Suprapubic skin (tissue), 4 donors: Measurements from ENCODE around the gene CLEC11A.
"Not testable (repeated sequence)": the region's sequence is repeated elsewhere in the genome, so short reads cannot be mapped to it uniquely, and the experiment has no call there.

Experiments
- CTCF ChIP-seq, 2 donors: fragments of 200-600 bp in 1 of 2; fragments of 450-650 bp in 1 of 2; sonication (generic) in 1 of 2; IDR thresholded peaks; one replicate each; pipeline ENCODE4 v1.5.1; 2016 to 2019; ENCODE audit warnings: antibody characterized with exemption in 2 of 2, mild to moderate bottlenecking in 1 of 2, moderate library complexity in 1 of 2
- EP300 ChIP-seq: sonication (generic); formaldehyde crosslinking; IDR thresholded peaks from one replicate; pipeline ENCODE4 v1.6.1; 2017; ENCODE audit warnings: antibody characterized with exemption
- POLR2A ChIP-seq, 2 donors: fragments of 450-650 bp; IDR thresholded peaks; one replicate each; pipeline ENCODE4 v1.6.1; 2017; ENCODE audit warnings: antibody characterized with exemption in 2 of 2, mild to moderate bottlenecking in 2 of 2, moderate library complexity in 2 of 2
- POLR2AphosphoS5 ChIP-seq, 3 donors: sonication (generic); formaldehyde crosslinking; IDR thresholded peaks; one replicate each; pipeline ENCODE4 v1.6.1; 2017; ENCODE audit warnings: antibody characterized with exemption in 3 of 3

GRCh38 chr19:50756244-50756643 lies 33.1 kb downstream of the CLEC11A start:
- TF ChIP-seq CTCF (IDR thresholded peaks at IDR 0.05); POLR2A (IDR thresholded peaks at IDR 0.05); EP300; POLR2AphosphoS5 (IDR thresholded peaks at IDR 0.05): not testable (repeated sequence)
